IMR-90 (cell line): ENCODE measurements around the gene OCEL1. TPM values are rescaled to one million over a fixed set of nuclear protein-coding genes. Genes with fewer than 3 reads are reported as not detected.

Source experiments
- ATAC-seq: fragments of 200-7000 bp; cut with Tn5 transposase; 2 replicates; pipeline ENCODE4 v1.9.1; 2020; ENCODE audit warnings: low read depth, mild to moderate bottlenecking, moderate library complexity
- BruUV-seq: library from RNA; stranded (reverse); fragments of 400-500 nt; replicated peaks from 2 replicates; lab custom pipeline; 2021; lab: Mats Ljungman, UMichigan
- CTCF ChIA-PET: fragments of 300-600 bp; formaldehyde crosslinking; extraction: SDS; loops from one replicate; lab custom pipeline; 2021; ENCODE audit warnings: antibody characterized with exemption; lab: Yijun Ruan, JAX
- POLR2A ChIA-PET: fragments of 300-600 bp; sonication (Branson Sonifier 250); formaldehyde crosslinking; loops from one replicate; lab custom pipeline; 2022; ENCODE audit warnings: antibody characterized with exemption; ENCODE audit not compliant: unreplicated experiment; lab: Charles Lee
- DNase-seq: peaks from one replicate; pipeline ENCODE4 v3.0.0; 2013
- H2AFZ ChIP-seq: replicated peaks from 2 replicates; pipeline ENCODE3; 2013; ENCODE audit warnings: low read length, mild to moderate bottlenecking; ENCODE audit not compliant: poor library complexity
- H2AK5ac ChIP-seq: 2 replicates; pipeline ENCODE4 v1.6.1; 2013; ENCODE audit warnings: low read depth, low read length, inconsistent platforms
- H2AK9ac ChIP-seq: replicated peaks from 2 replicates; pipeline ENCODE3; 2013; ENCODE audit warnings: mild to moderate bottlenecking, low read depth, low read length, moderate library complexity; ENCODE audit not compliant: poor library complexity
- H2BK120ac ChIP-seq: 2 replicates; pipeline ENCODE4 v1.6.1; 2013; ENCODE audit warnings: low read depth, low read length, inconsistent platforms
- H2BK15ac ChIP-seq: 3 replicates; pipeline ENCODE4 v1.6.1; 2013; ENCODE audit warnings: low read depth, low read length, inconsistent platforms
- H2BK20ac ChIP-seq: 2 replicates; pipeline ENCODE4 v1.6.1; 2013; ENCODE audit warnings: low read depth, mild to moderate bottlenecking, inconsistent platforms, low read length, moderate library complexity
- H2BK5ac ChIP-seq: 2 replicates; pipeline ENCODE4 v1.6.1; 2013; ENCODE audit warnings: mild to moderate bottlenecking, low read depth, low read length, inconsistent platforms; ENCODE audit not compliant: poor library complexity, severe bottlenecking
- H3K14ac ChIP-seq: replicated peaks from 2 replicates; pipeline ENCODE4 v1.6.1; 2013; ENCODE audit warnings: low read depth, low read length, inconsistent platforms
- H3K18ac ChIP-seq: 2 replicates; pipeline ENCODE4 v1.6.1; 2013; ENCODE audit warnings: low read depth, low read length, control low read depth
- H3K23ac ChIP-seq: 2 replicates; pipeline ENCODE4 v1.6.1; 2013; ENCODE audit warnings: low read depth, low read length, inconsistent platforms
- H3K27ac ChIP-seq: 2 replicates; pipeline ENCODE4 v1.5.1; 2013; ENCODE audit warnings: mild to moderate bottlenecking, control low read depth, low read length; ENCODE audit not compliant: insufficient read depth
- H3K27me3 ChIP-seq: 2 replicates; pipeline ENCODE4 v1.6.1; 2013; ENCODE audit warnings: low read length; ENCODE audit not compliant: control insufficient read depth, insufficient read depth
- H3K36me3 ChIP-seq: 2 replicates; pipeline ENCODE4 v1.6.1; 2013; ENCODE audit warnings: low read length, mixed read lengths; ENCODE audit not compliant: control insufficient read depth, insufficient read depth
- H3K4ac ChIP-seq: 2 replicates; pipeline ENCODE4 v1.6.1; 2013; ENCODE audit warnings: low read depth, low read length, inconsistent platforms
- H3K4me1 ChIP-seq: 2 replicates; pipeline ENCODE4 v1.6.1; 2013; ENCODE audit warnings: low read length, mixed read lengths; ENCODE audit not compliant: control insufficient read depth, insufficient read depth
- H3K4me2 ChIP-seq: 2 replicates; pipeline ENCODE4 v1.6.1; 2013; ENCODE audit warnings: low read depth, mild to moderate bottlenecking, control low read depth, low read length, moderate library complexity
- H3K4me3 ChIP-seq: 2 replicates; pipeline ENCODE4 v1.5.1; 2013; ENCODE audit warnings: low read depth, mild to moderate bottlenecking, control low read depth, low read length, moderate library complexity; ENCODE audit not compliant: insufficient read depth
- H3K56ac ChIP-seq: 2 replicates; pipeline ENCODE4 v1.6.1; 2013; ENCODE audit warnings: low read length, inconsistent platforms; ENCODE audit not compliant: insufficient read depth; ENCODE audit errors: extremely low read depth
- H3K79me1 ChIP-seq, 2 experiments: 2 replicates each; pipeline ENCODE4 v1.6.1; 2013; ENCODE audit warnings: low read length in 2 of 2, inconsistent platforms in 1 of 2, low read depth in 1 of 2
- H3K9ac ChIP-seq: 2 replicates; pipeline ENCODE4 v1.6.1; 2013; ENCODE audit warnings: low read depth, low read length, control low read depth
- H3K9me1 ChIP-seq: 2 replicates; pipeline ENCODE4 v1.6.1; 2013; ENCODE audit warnings: low read length, inconsistent platforms; ENCODE audit not compliant: insufficient read depth
- H3K9me3 ChIP-seq: 2 replicates; pipeline ENCODE4 v1.6.1; 2013; ENCODE audit warnings: low read length; ENCODE audit not compliant: control insufficient read depth, insufficient read depth
- H4K20me1 ChIP-seq: 2 replicates; pipeline ENCODE4 v1.6.1; 2013; ENCODE audit warnings: low read length, inconsistent platforms; ENCODE audit not compliant: insufficient read depth
- H4K5ac ChIP-seq: 2 replicates; pipeline ENCODE4 v1.6.1; 2013; ENCODE audit warnings: mild to moderate bottlenecking, low read depth, low read length, control low read depth
- H4K8ac ChIP-seq, 2 experiments: 2 replicates each; pipeline ENCODE4 v1.6.1; 2013; ENCODE audit warnings: low read depth in 2 of 2, low read length in 2 of 2, control low read depth in 1 of 2, inconsistent platforms in 1 of 2
- H4K91ac ChIP-seq: 2 replicates; pipeline ENCODE4 v1.6.1; 2013; ENCODE audit warnings: low read depth, low read length, inconsistent platforms; ENCODE audit not compliant: insufficient read depth
- BHLHE40 ChIP-seq: fragments of 150-350 bp; IDR thresholded peaks from 2 replicates; pipeline ENCODE4 v1.6.1; 2016; ENCODE audit warnings: mild to moderate bottlenecking, low read depth, low read length
- CEBPB ChIP-seq: IDR thresholded peaks from 2 replicates; pipeline ENCODE4 v1.6.1; 2012; ENCODE audit warnings: low read depth, low read length, improper control_type of control experiment
- CHD1 ChIP-seq: IDR thresholded peaks from 2 replicates; pipeline ENCODE4 v1.6.1; 2012; ENCODE audit warnings: low read depth, low read length, improper control_type of control experiment
- FOS ChIP-seq: fragments of 150-350 bp; IDR thresholded peaks from 2 replicates; pipeline ENCODE4 v1.6.1; 2016; ENCODE audit warnings: low read depth, low read length
- MAFK ChIP-seq: IDR thresholded peaks from 2 replicates; pipeline ENCODE4 v1.6.1; 2012; ENCODE audit warnings: low read depth, low read length, improper control_type of control experiment
- MAZ ChIP-seq: IDR thresholded peaks from 2 replicates; pipeline ENCODE4 v1.6.1; 2012; ENCODE audit warnings: low read depth, mild to moderate bottlenecking, low read length, improper control_type of control experiment, moderate library complexity, borderline replicate concordance
- MXI1 ChIP-seq: IDR thresholded peaks from 2 replicates; pipeline ENCODE4 v1.6.1; 2012; ENCODE audit warnings: low read depth, mild to moderate bottlenecking, low read length, moderate library complexity, borderline replicate concordance
- POLR2A ChIP-seq: IDR thresholded peaks from 2 replicates; pipeline ENCODE4 v1.6.1; 2012; ENCODE audit warnings: mild to moderate bottlenecking, low read depth, low read length
- RCOR1 ChIP-seq: IDR thresholded peaks from 2 replicates; pipeline ENCODE4 v1.6.1; 2012; ENCODE audit warnings: mild to moderate bottlenecking, low read length, improper control_type of control experiment; ENCODE audit not compliant: insufficient replicate concordance
- RFX5 ChIP-seq: IDR thresholded peaks from 2 replicates; pipeline ENCODE4 v1.8.0; 2012; ENCODE audit warnings: low read depth, mild to moderate bottlenecking, low read length, moderate library complexity
- SMC3 ChIP-seq: fragments of 150-350 bp; IDR thresholded peaks from 2 replicates; pipeline ENCODE4 v1.6.1; 2016; ENCODE audit warnings: low read depth, mild to moderate bottlenecking, antibody characterized with exemption, low read length, moderate library complexity
- WGBS, 2 experiments: methylation state at CpG; one replicate each; pipeline versions ENCODE4 v1.1.5 to v1.1.7; 2013; ENCODE audit warnings: missing lambda C conversion rate in 2 of 2; ENCODE audit not compliant: insufficient read length in 1 of 2; ENCODE audit errors: extremely low coverage in 2 of 2; 5-methylcytosine and 5-hydroxymethylcytosine counted together
- dilution Hi-C: fragments of 300-500 bp; cut with HindIII; formaldehyde crosslinking; loops from one replicate; pipeline ENCODE4 v1.14.3; 2018; ENCODE audit warnings: low sequenced_read_pairs; ENCODE audit not compliant: unreplicated experiment
- in situ Hi-C: fragments of 300-500 bp; cut with MboI; formaldehyde crosslinking; loops from 3 replicates; pipeline ENCODE4 v1.14.3; 2019; ENCODE audit warnings: low sequenced_read_pairs, inconsistent platforms, mixed read lengths
- intact Hi-C: fragments of 100-400 bp; cut with micrococcal nuclease; formaldehyde crosslinking; loops from 2 replicates; pipeline ENCODE4 v1.10.0; 2022
- polyA plus RNA-seq, 3 experiments: library from polyadenylated mRNA; depleted of rRNA; stranded (reverse); fragments of >200 nt; gene quantifications; 2 replicates each; pipeline ENCODE4 v1.2.3, GENCODE V29; 2012; ENCODE audit warnings: low replicate concordance in 1 of 3
- total RNA-seq: library from RNA; depleted of rRNA; stranded (reverse); fragments of >200 nt; gene quantifications from 2 replicates; pipeline ENCODE4 v1.2.3, GENCODE V29; 2012
- TF ChIP-seq, protein P1 (sequence below): conservative IDR thresholded peaks from 2 replicates; pipeline ENCODE4 v1.5.1; 2012; ENCODE audit warnings: mild to moderate bottlenecking, low read depth, low read length, improper control_type of control experiment
- TF ChIP-seq, protein P2 (sequence below): fragments of 150-350 bp; IDR thresholded peaks from 2 replicates; pipeline ENCODE4 v1.6.1; 2017; ENCODE audit warnings: mild to moderate bottlenecking, antibody characterized with exemption, low read length, low read depth

Gene OCEL1
- total and polyA plus RNA-seq, 2 of the 4 experiments (the other 2 are of a cell fraction) = 1.1 to 7.2 TPM

- Histone ChIP-seq H3K4me3 (peak within 1 kb of the TSS; percentile 69), H3K9me1 (no peaks in the 10 kb centered on the region), H4K8ac (peak within 1 kb of the TSS; percentile 68 to 81), H2BK120ac (no peak within 1 kb of the TSS), H2BK5ac (peak within 1 kb of the TSS; percentile 41), H3K14ac (peak within 1 kb of the TSS; percentile 81), H3K4me1 (no peaks in the 10 kb centered on the region; the same call in 1 of the 2 replicates), H3K79me1 (peaks cover 0 to 23% of the 10 kb centered on the region in 2 experiments; a peak in 2 of 4 replicates), H2BK20ac (no peak within 1 kb of the TSS), H3K27ac (peak within 1 kb of the TSS; percentile 68), H3K23ac (peak within 1 kb of the TSS; percentile 78; the same call in 1 of the 2 replicates), H3K27me3 (no peaks in the 10 kb centered on the region), H2AK5ac (peak within 1 kb of the TSS; percentile 54), H2AFZ (peak within 1 kb of the TSS; percentile 88), H3K18ac (no peak within 1 kb of the TSS), H3K56ac (peak within 1 kb of the TSS; percentile 75; the same call in 1 of the 2 replicates), H2BK15ac (no peak within 1 kb of the TSS), H4K20me1 (no peaks in the 10 kb centered on the region), H3K9ac (peak within 1 kb of the TSS; percentile 85), H4K5ac (peak within 1 kb of the TSS; percentile 65), H4K91ac (peak within 1 kb of the TSS; percentile 48), H3K9me3 (no peaks in the 10 kb centered on the region), H3K4ac (peak within 1 kb of the TSS; percentile 71), H3K4me2 (peak within 1 kb of the TSS; percentile 92), H2AK9ac (peak within 1 kb of the TSS; percentile 94), H3K36me3 (peaks cover 12% of the 10 kb centered on the region; the same call in 1 of the 2 replicates)
- POLR2A ChIA-PET = interaction anchor here (0.7 kb wide), 1 partner anchor 52 kb away, joined by 4 read pairs; the partner anchor contains the start of gene USE1
- CTCF ChIA-PET = interaction anchor here (0.5 to 0.9 kb wide), 2 partner anchors 13 to 32 kb away, joined by 3 read pairs; no protein-coding TSS in a partner anchor
- dilution Hi-C loops (no loop called here), intact Hi-C loops (loop anchor here (1.0 kb wide), 1 partner anchor 38 kb away; the partner anchor contains the start of gene MRPL34), in situ Hi-C loops (no loop called here)
- TF ChIP-seq RCOR1 = no peak
- TF ChIP-seq CHD1 = no peak
- TF ChIP-seq FOS = peak; percentile 84; the same call in 1 of the 2 replicates
- peak; percentile 51; the same call in 1 of the 2 replicates for TF ChIP-seq POLR2A
- TF ChIP-seq CEBPB = no peak
- 0 out of 2 replicates have a peak, but pooled peaks have one; percentile 14 for TF ChIP-seq RFX5
- TF ChIP-seq, protein P1, sequence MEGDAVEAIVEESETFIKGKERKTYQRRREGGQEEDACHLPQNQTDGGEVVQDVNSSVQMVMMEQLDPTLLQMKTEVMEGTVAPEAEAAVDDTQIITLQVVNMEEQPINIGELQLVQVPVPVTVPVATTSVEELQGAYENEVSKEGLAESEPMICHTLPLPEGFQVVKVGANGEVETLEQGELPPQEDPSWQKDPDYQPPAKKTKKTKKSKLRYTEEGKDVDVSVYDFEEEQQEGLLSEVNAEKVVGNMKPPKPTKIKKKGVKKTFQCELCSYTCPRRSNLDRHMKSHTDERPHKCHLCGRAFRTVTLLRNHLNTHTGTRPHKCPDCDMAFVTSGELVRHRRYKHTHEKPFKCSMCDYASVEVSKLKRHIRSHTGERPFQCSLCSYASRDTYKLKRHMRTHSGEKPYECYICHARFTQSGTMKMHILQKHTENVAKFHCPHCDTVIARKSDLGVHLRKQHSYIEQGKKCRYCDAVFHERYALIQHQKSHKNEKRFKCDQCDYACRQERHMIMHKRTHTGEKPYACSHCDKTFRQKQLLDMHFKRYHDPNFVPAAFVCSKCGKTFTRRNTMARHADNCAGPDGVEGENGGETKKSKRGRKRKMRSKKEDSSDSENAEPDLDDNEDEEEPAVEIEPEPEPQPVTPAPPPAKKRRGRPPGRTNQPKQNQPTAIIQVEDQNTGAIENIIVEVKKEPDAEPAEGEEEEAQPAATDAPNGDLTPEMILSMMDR = no peak
- no peak for TF ChIP-seq SMC3
- TF ChIP-seq MXI1 = peak; percentile 56; the same call in 1 of the 2 replicates
- TF ChIP-seq MAFK = peak; percentile 10; the same call in 1 of the 2 replicates
- peak; percentile 58; the same call in 1 of the 2 replicates for TF ChIP-seq MAZ
- TF ChIP-seq, protein P2, sequence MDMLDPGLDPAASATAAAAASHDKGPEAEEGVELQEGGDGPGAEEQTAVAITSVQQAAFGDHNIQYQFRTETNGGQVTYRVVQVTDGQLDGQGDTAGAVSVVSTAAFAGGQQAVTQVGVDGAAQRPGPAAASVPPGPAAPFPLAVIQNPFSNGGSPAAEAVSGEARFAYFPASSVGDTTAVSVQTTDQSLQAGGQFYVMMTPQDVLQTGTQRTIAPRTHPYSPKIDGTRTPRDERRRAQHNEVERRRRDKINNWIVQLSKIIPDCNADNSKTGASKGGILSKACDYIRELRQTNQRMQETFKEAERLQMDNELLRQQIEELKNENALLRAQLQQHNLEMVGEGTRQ = peak; percentile 40; the same call in 1 of the 2 replicates
- TF ChIP-seq BHLHE40 = 0 out of 2 replicates have a peak, but pooled peaks have one; percentile 11
- no TSS peak for BruUV-seq
- 0% methylated on average over 7 of the region's 27 CpGs; no CpG with 5 or more reads in 1 of the 2 experiments for WGBS, 2 experiments
- peak; percentile 100 for DNase-seq
- peak; percentile 99 for ATAC-seq
Observed at GRCh38 chr19:17266975-17267788, 41.2 kb downstream of the OCEL1 start, which contains the start of gene BABAM1. Gene BABAM1, plus strand, starts transcription at chr19:17267443. Its CDS starts 1,364 bp downstream, at chr19:17268807.
